Stomach smooth muscle (tissue), 2 donors: ENCODE measurements around the gene SLC22A31.

Source experiments
- H3K27ac ChIP-seq: one replicate; pipeline ENCODE4 v1.7.0; 2013; ENCODE audit warnings: mild to moderate bottlenecking, low read length, inconsistent platforms
- H3K27me3 ChIP-seq, 2 donors: one replicate each; pipeline ENCODE4 v1.7.0; 2013; ENCODE audit warnings: low read length in 2 of 2; ENCODE audit not compliant: insufficient read depth in 2 of 2, control insufficient read depth in 1 of 2
- H3K36me3 ChIP-seq, 2 donors: one replicate each; pipeline ENCODE4 v1.7.0; 2013; ENCODE audit warnings: low read length in 2 of 2; ENCODE audit not compliant: control insufficient read depth in 2 of 2, insufficient read depth in 2 of 2
- H3K4me1 ChIP-seq: one replicate; pipeline ENCODE4 v1.7.0; 2013; ENCODE audit warnings: low read length; ENCODE audit not compliant: control insufficient read depth, insufficient read depth
- H3K4me3 ChIP-seq, 2 donors: one replicate each; pipeline ENCODE4 v1.7.0; 2013; ENCODE audit warnings: low read length in 2 of 2
- H3K9ac ChIP-seq, 2 donors: one replicate each; pipeline ENCODE4 v1.7.0; 2013; ENCODE audit warnings: low read length in 2 of 2, mild to moderate bottlenecking in 1 of 2
- H3K9me3 ChIP-seq, 2 donors: one replicate each; pipeline ENCODE4 v1.7.0; 2013; ENCODE audit warnings: low read length in 2 of 2; ENCODE audit not compliant: control insufficient read depth in 2 of 2
- donor health status: healthy.
- donor health status: Pancreatic carcinoma.

Gene SLC22A31

DNA sequence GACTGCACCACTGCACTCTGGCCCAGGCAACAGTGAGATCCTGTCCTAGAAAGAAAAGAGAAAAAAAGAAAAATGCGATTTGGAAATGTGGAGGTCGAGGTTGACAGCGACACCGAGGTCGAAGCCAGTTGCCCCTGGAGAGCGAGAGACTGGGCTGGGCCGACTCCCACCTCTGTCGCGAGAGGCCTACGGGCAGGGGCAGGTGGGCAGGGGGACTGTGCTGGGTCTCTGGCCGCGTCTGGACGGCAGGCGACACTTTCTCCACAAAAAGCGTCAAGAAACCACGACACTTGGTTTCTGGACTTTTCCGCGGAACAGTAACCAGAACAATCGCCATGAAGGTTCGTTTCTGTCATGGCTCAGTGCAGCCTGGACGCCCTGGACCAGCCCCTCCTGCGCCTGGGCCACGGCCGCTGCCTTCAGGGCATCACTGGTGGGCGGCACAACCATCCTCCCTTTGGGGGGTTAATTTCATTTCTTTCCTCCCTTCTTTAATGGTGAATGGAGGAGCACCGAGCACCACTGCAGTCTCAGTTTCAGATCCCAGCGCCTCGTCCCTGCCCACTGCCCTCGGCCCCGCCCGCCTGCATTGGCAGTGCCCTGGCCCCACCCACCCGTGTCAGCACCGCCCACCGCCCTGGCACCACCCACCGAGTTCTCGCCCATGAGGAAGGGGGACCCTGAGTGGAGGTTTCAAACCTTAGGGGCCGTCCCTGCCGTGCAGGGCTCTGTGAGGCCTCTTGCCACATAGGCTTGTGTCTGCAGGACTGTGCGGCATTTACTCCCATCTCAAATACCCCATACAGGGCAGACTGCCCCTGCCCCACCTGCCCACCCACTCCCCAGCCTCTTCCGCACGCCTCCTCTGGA, 47.3 kb downstream of the SLC22A31 start:
- no peak overlapping the region for H3K4me3 ChIP-seq
- H3K9me3 ChIP-seq = no peaks in the 10 kb centered on the region
- H3K36me3 ChIP-seq = peaks cover 0 to 16% of the 10 kb centered on the region in 2 donors
- H3K27ac ChIP-seq = no peak overlapping the region
- peaks cover 20% of the 10 kb centered on the region for H3K4me1 ChIP-seq
- no peak overlapping the region for H3K9ac ChIP-seq
- no peaks in the 10 kb centered on the region for H3K27me3 ChIP-seq

DNA sequence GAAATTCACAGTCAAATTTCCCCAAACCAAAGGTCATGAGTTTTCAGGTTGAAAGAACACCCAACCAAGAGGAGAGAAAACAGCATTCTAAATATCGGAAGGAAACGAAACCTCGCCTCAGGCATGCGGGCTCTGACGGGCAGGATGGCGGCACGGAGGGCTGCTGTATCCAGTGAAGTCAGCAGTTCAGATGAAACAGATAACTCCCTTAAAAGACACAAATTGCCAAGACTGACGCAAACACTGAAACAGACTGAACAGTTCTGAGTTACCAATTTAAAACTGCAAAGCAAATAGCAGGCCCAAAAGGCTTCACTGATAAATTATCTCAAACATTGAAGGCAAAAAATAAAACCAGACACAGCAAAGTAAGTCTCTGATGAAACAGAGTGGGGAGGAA, 49.4 kb downstream of the SLC22A31 start:
- no peak overlapping the region for H3K4me3 ChIP-seq
- no peak overlapping the region for H3K27ac ChIP-seq
- H3K36me3 ChIP-seq = peaks cover 5 to 16% of the 10 kb centered on the region in 2 donors
- H3K4me1 ChIP-seq = peaks cover 14% of the 10 kb centered on the region
- no peaks in the 10 kb centered on the region for H3K9me3 ChIP-seq
- no peak overlapping the region for H3K9ac ChIP-seq
- H3K27me3 ChIP-seq = no peaks in the 10 kb centered on the region

- Histone ChIP-seq H3K4me1 (peaks cover 9% of the 10 kb centered on the region), H3K27me3 (no peaks in the 10 kb centered on the region), H3K4me3 (no peak overlapping the region), H3K27ac (no peak overlapping the region), H3K9me3 (no peaks in the 10 kb centered on the region), H3K36me3 (peaks cover 9 to 19% of the 10 kb centered on the region in 2 donors), H3K9ac (no peak overlapping the region)
Measured at GRCh38 chr16:89150090-89150835, 50.1 kb downstream of the SLC22A31 start.

GRCh38 chr16:89149386-89149785, 51.0 kb downstream of the SLC22A31 start:
- H3K27me3 ChIP-seq = no peaks in the 10 kb centered on the region
- H3K9ac ChIP-seq = no peak overlapping the region
- H3K9me3 ChIP-seq = no peaks in the 10 kb centered on the region
- peaks cover under 1% of the 10 kb centered on the region for H3K4me1 ChIP-seq
- no peak overlapping the region for H3K4me3 ChIP-seq
- H3K27ac ChIP-seq = no peak overlapping the region
- H3K36me3 ChIP-seq = peaks cover 9 to 19% of the 10 kb centered on the region in 2 donors

GRCh38 chr16:89147085-89147817, 53.1 kb downstream of the SLC22A31 start:
- H3K4me3 ChIP-seq = no peak overlapping the region
- H3K27ac ChIP-seq = no peak overlapping the region
- H3K9ac ChIP-seq = no peak overlapping the region
- no peaks in the 10 kb centered on the region for H3K4me1 ChIP-seq
- peaks cover 12 to 24% of the 10 kb centered on the region in 2 donors for H3K36me3 ChIP-seq
- no peaks in the 10 kb centered on the region for H3K9me3 ChIP-seq
- H3K27me3 ChIP-seq = no peaks in the 10 kb centered on the region

- Histone ChIP-seq H3K27ac (no peak overlapping the region), H3K4me1 (no peaks in the 10 kb centered on the region), H3K36me3 (peaks cover 16 to 30% of the 10 kb centered on the region in 2 donors), H3K4me3 (no peak overlapping the region), H3K27me3 (no peaks in the 10 kb centered on the region), H3K9me3 (no peaks in the 10 kb centered on the region), H3K9ac (no peak overlapping the region)
Measured at GRCh38 chr16:89146211-89147005, 53.9 kb downstream of the SLC22A31 start.
